IMR-90 (cell line): ENCODE data around the gene SLC44A5. TPM values are rescaled to one million over a fixed set of nuclear protein-coding genes. Genes with fewer than 3 reads are reported as not detected.

Experiments used
- ATAC-seq: fragments of 200-7000 bp; cut with Tn5 transposase; 2 replicates; pipeline ENCODE4 v1.9.1; 2020; ENCODE audit warnings: low read depth, mild to moderate bottlenecking, moderate library complexity
- BruUV-seq: library from RNA; stranded (reverse); fragments of 400-500 nt; replicated peaks from 2 replicates; lab custom pipeline; 2021; lab: Mats Ljungman, UMichigan
- CTCF ChIA-PET: fragments of 300-600 bp; formaldehyde crosslinking; extraction: SDS; loops from one replicate; lab custom pipeline; 2021; ENCODE audit warnings: antibody characterized with exemption; lab: Yijun Ruan, JAX
- POLR2A ChIA-PET: fragments of 300-600 bp; sonication (Branson Sonifier 250); formaldehyde crosslinking; loops from one replicate; lab custom pipeline; 2022; ENCODE audit warnings: antibody characterized with exemption; ENCODE audit not compliant: unreplicated experiment; lab: Charles Lee
- DNase-seq: peaks from one replicate; pipeline ENCODE4 v3.0.0; 2013
- H2AFZ ChIP-seq: replicated peaks from 2 replicates; pipeline ENCODE3; 2013; ENCODE audit warnings: low read length, mild to moderate bottlenecking; ENCODE audit not compliant: poor library complexity
- H2AK5ac ChIP-seq: 2 replicates; pipeline ENCODE4 v1.6.1; 2013; ENCODE audit warnings: low read depth, low read length, inconsistent platforms
- H2AK9ac ChIP-seq: replicated peaks from 2 replicates; pipeline ENCODE3; 2013; ENCODE audit warnings: mild to moderate bottlenecking, low read depth, low read length, moderate library complexity; ENCODE audit not compliant: poor library complexity
- H2BK120ac ChIP-seq: 2 replicates; pipeline ENCODE4 v1.6.1; 2013; ENCODE audit warnings: low read depth, low read length, inconsistent platforms
- H2BK15ac ChIP-seq: 3 replicates; pipeline ENCODE4 v1.6.1; 2013; ENCODE audit warnings: low read depth, low read length, inconsistent platforms
- H2BK20ac ChIP-seq: 2 replicates; pipeline ENCODE4 v1.6.1; 2013; ENCODE audit warnings: low read depth, mild to moderate bottlenecking, inconsistent platforms, low read length, moderate library complexity
- H2BK5ac ChIP-seq: 2 replicates; pipeline ENCODE4 v1.6.1; 2013; ENCODE audit warnings: mild to moderate bottlenecking, low read depth, low read length, inconsistent platforms; ENCODE audit not compliant: poor library complexity, severe bottlenecking
- H3K14ac ChIP-seq: replicated peaks from 2 replicates; pipeline ENCODE4 v1.6.1; 2013; ENCODE audit warnings: low read depth, low read length, inconsistent platforms
- H3K18ac ChIP-seq: 2 replicates; pipeline ENCODE4 v1.6.1; 2013; ENCODE audit warnings: low read depth, low read length, control low read depth
- H3K23ac ChIP-seq: 2 replicates; pipeline ENCODE4 v1.6.1; 2013; ENCODE audit warnings: low read depth, low read length, inconsistent platforms
- H3K27ac ChIP-seq: 2 replicates; pipeline ENCODE4 v1.5.1; 2013; ENCODE audit warnings: mild to moderate bottlenecking, control low read depth, low read length; ENCODE audit not compliant: insufficient read depth
- H3K27me3 ChIP-seq: 2 replicates; pipeline ENCODE4 v1.6.1; 2013; ENCODE audit warnings: low read length; ENCODE audit not compliant: control insufficient read depth, insufficient read depth
- H3K36me3 ChIP-seq: 2 replicates; pipeline ENCODE4 v1.6.1; 2013; ENCODE audit warnings: low read length, mixed read lengths; ENCODE audit not compliant: control insufficient read depth, insufficient read depth
- H3K4ac ChIP-seq: 2 replicates; pipeline ENCODE4 v1.6.1; 2013; ENCODE audit warnings: low read depth, low read length, inconsistent platforms
- H3K4me1 ChIP-seq: 2 replicates; pipeline ENCODE4 v1.6.1; 2013; ENCODE audit warnings: low read length, mixed read lengths; ENCODE audit not compliant: control insufficient read depth, insufficient read depth
- H3K4me2 ChIP-seq: 2 replicates; pipeline ENCODE4 v1.6.1; 2013; ENCODE audit warnings: low read depth, mild to moderate bottlenecking, control low read depth, low read length, moderate library complexity
- H3K4me3 ChIP-seq: 2 replicates; pipeline ENCODE4 v1.5.1; 2013; ENCODE audit warnings: low read depth, mild to moderate bottlenecking, control low read depth, low read length, moderate library complexity; ENCODE audit not compliant: insufficient read depth
- H3K56ac ChIP-seq: 2 replicates; pipeline ENCODE4 v1.6.1; 2013; ENCODE audit warnings: low read length, inconsistent platforms; ENCODE audit not compliant: insufficient read depth; ENCODE audit errors: extremely low read depth
- H3K79me1 ChIP-seq, 2 experiments: 2 replicates each; pipeline ENCODE4 v1.6.1; 2013; ENCODE audit warnings: low read length in 2 of 2, inconsistent platforms in 1 of 2, low read depth in 1 of 2
- H3K9ac ChIP-seq: 2 replicates; pipeline ENCODE4 v1.6.1; 2013; ENCODE audit warnings: low read depth, low read length, control low read depth
- H3K9me1 ChIP-seq: 2 replicates; pipeline ENCODE4 v1.6.1; 2013; ENCODE audit warnings: low read length, inconsistent platforms; ENCODE audit not compliant: insufficient read depth
- H3K9me3 ChIP-seq: 2 replicates; pipeline ENCODE4 v1.6.1; 2013; ENCODE audit warnings: low read length; ENCODE audit not compliant: control insufficient read depth, insufficient read depth
- H4K20me1 ChIP-seq: 2 replicates; pipeline ENCODE4 v1.6.1; 2013; ENCODE audit warnings: low read length, inconsistent platforms; ENCODE audit not compliant: insufficient read depth
- H4K5ac ChIP-seq: 2 replicates; pipeline ENCODE4 v1.6.1; 2013; ENCODE audit warnings: mild to moderate bottlenecking, low read depth, low read length, control low read depth
- H4K8ac ChIP-seq, 2 experiments: 2 replicates each; pipeline ENCODE4 v1.6.1; 2013; ENCODE audit warnings: low read depth in 2 of 2, low read length in 2 of 2, control low read depth in 1 of 2, inconsistent platforms in 1 of 2
- H4K91ac ChIP-seq: 2 replicates; pipeline ENCODE4 v1.6.1; 2013; ENCODE audit warnings: low read depth, low read length, inconsistent platforms; ENCODE audit not compliant: insufficient read depth
- CEBPB ChIP-seq: IDR thresholded peaks from 2 replicates; pipeline ENCODE4 v1.6.1; 2012; ENCODE audit warnings: low read depth, low read length, improper control_type of control experiment
- FOS ChIP-seq: fragments of 150-350 bp; IDR thresholded peaks from 2 replicates; pipeline ENCODE4 v1.6.1; 2016; ENCODE audit warnings: low read depth, low read length
- MAFK ChIP-seq: IDR thresholded peaks from 2 replicates; pipeline ENCODE4 v1.6.1; 2012; ENCODE audit warnings: low read depth, low read length, improper control_type of control experiment
- MAZ ChIP-seq: IDR thresholded peaks from 2 replicates; pipeline ENCODE4 v1.6.1; 2012; ENCODE audit warnings: low read depth, mild to moderate bottlenecking, low read length, improper control_type of control experiment, moderate library complexity, borderline replicate concordance
- MXI1 ChIP-seq: IDR thresholded peaks from 2 replicates; pipeline ENCODE4 v1.6.1; 2012; ENCODE audit warnings: low read depth, mild to moderate bottlenecking, low read length, moderate library complexity, borderline replicate concordance
- NFE2L2 ChIP-seq: fragments of 150-350 bp; IDR thresholded peaks from 2 replicates; pipeline ENCODE4 v1.6.1; 2016; ENCODE audit warnings: low read depth, mild to moderate bottlenecking, low read length
- POLR2A ChIP-seq: IDR thresholded peaks from 2 replicates; pipeline ENCODE4 v1.6.1; 2012; ENCODE audit warnings: mild to moderate bottlenecking, low read depth, low read length
- RCOR1 ChIP-seq: IDR thresholded peaks from 2 replicates; pipeline ENCODE4 v1.6.1; 2012; ENCODE audit warnings: mild to moderate bottlenecking, low read length, improper control_type of control experiment; ENCODE audit not compliant: insufficient replicate concordance
- RFX5 ChIP-seq: IDR thresholded peaks from 2 replicates; pipeline ENCODE4 v1.8.0; 2012; ENCODE audit warnings: low read depth, mild to moderate bottlenecking, low read length, moderate library complexity
- SMC3 ChIP-seq: fragments of 150-350 bp; IDR thresholded peaks from 2 replicates; pipeline ENCODE4 v1.6.1; 2016; ENCODE audit warnings: low read depth, mild to moderate bottlenecking, antibody characterized with exemption, low read length, moderate library complexity
- WGBS, 2 experiments: methylation state at CpG; one replicate each; pipeline versions ENCODE4 v1.1.5 to v1.1.7; 2013; ENCODE audit warnings: missing lambda C conversion rate in 2 of 2; ENCODE audit not compliant: insufficient read length in 1 of 2; ENCODE audit errors: extremely low coverage in 2 of 2; 5-methylcytosine and 5-hydroxymethylcytosine counted together
- dilution Hi-C: fragments of 300-500 bp; cut with HindIII; formaldehyde crosslinking; loops from one replicate; pipeline ENCODE4 v1.14.3; 2018; ENCODE audit warnings: low sequenced_read_pairs; ENCODE audit not compliant: unreplicated experiment
- in situ Hi-C: fragments of 300-500 bp; cut with MboI; formaldehyde crosslinking; loops from 3 replicates; pipeline ENCODE4 v1.14.3; 2019; ENCODE audit warnings: low sequenced_read_pairs, inconsistent platforms, mixed read lengths
- intact Hi-C: fragments of 100-400 bp; cut with micrococcal nuclease; formaldehyde crosslinking; loops from 2 replicates; pipeline ENCODE4 v1.10.0; 2022
- polyA plus RNA-seq, 3 experiments: library from polyadenylated mRNA; depleted of rRNA; stranded (reverse); fragments of >200 nt; gene quantifications; 2 replicates each; pipeline ENCODE4 v1.2.3, GENCODE V29; 2012; ENCODE audit warnings: low replicate concordance in 1 of 3
- total RNA-seq: library from RNA; depleted of rRNA; stranded (reverse); fragments of >200 nt; gene quantifications from 2 replicates; pipeline ENCODE4 v1.2.3, GENCODE V29; 2012
- TF ChIP-seq, protein P1 (sequence below): fragments of 150-350 bp; IDR thresholded peaks from 2 replicates; pipeline ENCODE4 v1.6.1; 2017; ENCODE audit warnings: mild to moderate bottlenecking, antibody characterized with exemption, low read length, low read depth
- TF ChIP-seq, protein P2 (sequence below): conservative IDR thresholded peaks from 2 replicates; pipeline ENCODE4 v1.5.1; 2012; ENCODE audit warnings: mild to moderate bottlenecking, low read depth, low read length, improper control_type of control experiment

The SLC44A5 gene
- total and polyA plus RNA-seq, 2 of the 4 experiments (the other 2 are of a cell fraction) = under 0.01 TPM; not detected in 1

DNA sequence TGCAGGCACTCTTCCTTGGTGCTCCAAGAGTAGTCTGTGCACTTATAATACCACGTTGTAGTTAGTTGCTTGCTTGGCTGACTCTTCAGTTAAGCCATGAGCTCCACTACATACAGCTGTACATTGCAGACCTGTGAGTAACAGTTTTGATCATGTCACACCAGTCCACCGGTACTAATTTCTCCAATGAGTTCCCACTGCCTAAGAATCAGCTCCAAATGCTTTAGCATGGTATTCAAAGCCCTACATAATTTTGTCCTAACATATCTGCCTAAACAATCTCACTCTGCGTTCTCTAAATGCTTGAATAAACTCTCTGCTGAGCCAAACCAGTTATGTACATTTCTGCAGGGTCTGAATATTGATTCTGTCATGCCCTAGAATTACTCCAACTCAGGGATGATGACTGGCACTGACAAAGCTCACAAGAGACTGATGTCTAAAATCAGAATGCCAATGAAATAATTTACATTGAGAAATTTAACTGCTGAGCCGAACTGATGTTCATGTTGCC, 276.0 kb downstream of the SLC44A5 start:
- in situ Hi-C loops = no loop called here

More for the DNA sequence above, 276.0 kb downstream of the SLC44A5 start:
- H4K91ac ChIP-seq = no peak overlapping the region
- 17% methylated on average over 1 of the region's 4 CpGs; no CpG with 5 or more reads in 1 of the 2 experiments for WGBS, 2 experiments
- no peak overlapping the region for H3K4ac ChIP-seq
- H3K9ac ChIP-seq = no peak overlapping the region
- H3K4me3 ChIP-seq = no peak overlapping the region
- no peak overlapping the region for H2BK15ac ChIP-seq
- intact Hi-C loops (no loop called here), dilution Hi-C loops (no loop called here)
- no peak overlapping the region for H3K23ac ChIP-seq
- H2BK120ac ChIP-seq = no peak overlapping the region
- CTCF ChIA-PET = no interaction called here
- H3K9me1 ChIP-seq = no peaks in the 10 kb centered on the region
- H3K27ac ChIP-seq = no peak overlapping the region
- H3K18ac ChIP-seq = no peak overlapping the region
- no TSS peak for BruUV-seq
- no peaks in the 10 kb centered on the region for H4K20me1 ChIP-seq
- H4K8ac ChIP-seq = no peak overlapping the region
- H3K56ac ChIP-seq = no peak overlapping the region
- no peak overlapping the region for H2BK20ac ChIP-seq
- no peaks in the 10 kb centered on the region for H3K79me1 ChIP-seq
- DNase-seq = no peak
- no peak overlapping the region for H2AFZ ChIP-seq
- ATAC-seq = no peak
- no peaks in the 10 kb centered on the region for H3K27me3 ChIP-seq
- no peak overlapping the region for H2AK9ac ChIP-seq
- no peaks in the 10 kb centered on the region for H3K36me3 ChIP-seq
- H3K4me1 ChIP-seq = no peaks in the 10 kb centered on the region
- no peak overlapping the region for H2BK5ac ChIP-seq
- no peak for TF ChIP-seq RFX5
- TF ChIP-seq, protein P1, sequence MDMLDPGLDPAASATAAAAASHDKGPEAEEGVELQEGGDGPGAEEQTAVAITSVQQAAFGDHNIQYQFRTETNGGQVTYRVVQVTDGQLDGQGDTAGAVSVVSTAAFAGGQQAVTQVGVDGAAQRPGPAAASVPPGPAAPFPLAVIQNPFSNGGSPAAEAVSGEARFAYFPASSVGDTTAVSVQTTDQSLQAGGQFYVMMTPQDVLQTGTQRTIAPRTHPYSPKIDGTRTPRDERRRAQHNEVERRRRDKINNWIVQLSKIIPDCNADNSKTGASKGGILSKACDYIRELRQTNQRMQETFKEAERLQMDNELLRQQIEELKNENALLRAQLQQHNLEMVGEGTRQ = no peak
- no peak for TF ChIP-seq MAZ
- no peak for TF ChIP-seq SMC3
- no peak for TF ChIP-seq CEBPB
- TF ChIP-seq MXI1 = no peak
- TF ChIP-seq, protein P2, sequence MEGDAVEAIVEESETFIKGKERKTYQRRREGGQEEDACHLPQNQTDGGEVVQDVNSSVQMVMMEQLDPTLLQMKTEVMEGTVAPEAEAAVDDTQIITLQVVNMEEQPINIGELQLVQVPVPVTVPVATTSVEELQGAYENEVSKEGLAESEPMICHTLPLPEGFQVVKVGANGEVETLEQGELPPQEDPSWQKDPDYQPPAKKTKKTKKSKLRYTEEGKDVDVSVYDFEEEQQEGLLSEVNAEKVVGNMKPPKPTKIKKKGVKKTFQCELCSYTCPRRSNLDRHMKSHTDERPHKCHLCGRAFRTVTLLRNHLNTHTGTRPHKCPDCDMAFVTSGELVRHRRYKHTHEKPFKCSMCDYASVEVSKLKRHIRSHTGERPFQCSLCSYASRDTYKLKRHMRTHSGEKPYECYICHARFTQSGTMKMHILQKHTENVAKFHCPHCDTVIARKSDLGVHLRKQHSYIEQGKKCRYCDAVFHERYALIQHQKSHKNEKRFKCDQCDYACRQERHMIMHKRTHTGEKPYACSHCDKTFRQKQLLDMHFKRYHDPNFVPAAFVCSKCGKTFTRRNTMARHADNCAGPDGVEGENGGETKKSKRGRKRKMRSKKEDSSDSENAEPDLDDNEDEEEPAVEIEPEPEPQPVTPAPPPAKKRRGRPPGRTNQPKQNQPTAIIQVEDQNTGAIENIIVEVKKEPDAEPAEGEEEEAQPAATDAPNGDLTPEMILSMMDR = no peak
- no peak for TF ChIP-seq RCOR1
- no peak for TF ChIP-seq FOS
- TF ChIP-seq POLR2A = no peak
- no peak for TF ChIP-seq MAFK
- no peak for TF ChIP-seq NFE2L2
- POLR2A ChIA-PET = no interaction called here
- no peak overlapping the region for H4K5ac ChIP-seq
- H3K4me2 ChIP-seq = no peak overlapping the region
- H3K14ac ChIP-seq = no peak overlapping the region
- H3K9me3 ChIP-seq = 0 out of 2 replicates have a peak, but pooled peaks cover 2% of the 10 kb centered on the region
- no peak overlapping the region for H2AK5ac ChIP-seq
